Stimulated activated CD4-positive, alpha-beta T cell treated with anti-CD3 and anti-CD28 coated beads, Interleukin-2, amount 100 ng/mL, for 24 hours (primary cell): ENCODE results near the gene EFNA5.
"Not testable (repeated sequence)": the region's sequence is repeated elsewhere in the genome, so short reads cannot be mapped to it uniquely, and the experiment has no call there.

Experiments
- DNase-seq, 2 donors: peaks; one replicate each; pipeline ENCODE4 v3.0.0-alpha.2; 2020

EFNA5 gene

GRCh38 chr5:107514305-107514704 is 156.4 kb downstream of the EFNA5 start:
- no peak for DNase-seq

GRCh38 chr5:107513337-107514085 is 157.2 kb downstream of the EFNA5 start:
- DNase-seq = no peak

- DNase-seq = no peak
Observed at GRCh38 chr5:107512029-107512428, 158.7 kb downstream of the EFNA5 start.

- DNase-seq = no peak
Observed at GRCh38 chr5:107510125-107510524, 160.6 kb downstream of the EFNA5 start.

GRCh38 chr5:107508097-107508496 is 162.6 kb downstream of the EFNA5 start:
- DNase-seq = no peak

- no peak for DNase-seq
Observed at GRCh38 chr5:107505763-107506534, 164.8 kb downstream of the EFNA5 start.

GRCh38 chr5:107504424-107504823 is 166.3 kb downstream of the EFNA5 start:
- no peak for DNase-seq

- DNase-seq = no peak
Observed at GRCh38 chr5:107502676-107503060, 168.1 kb downstream of the EFNA5 start.

GRCh38 chr5:107501965-107502675 is 168.6 kb downstream of the EFNA5 start:
- no peak for DNase-seq

- DNase-seq = no peak
Observed at GRCh38 chr5:107500840-107501239, 169.9 kb downstream of the EFNA5 start.

GRCh38 chr5:107500347-107500746 is 170.4 kb downstream of the EFNA5 start:
- no peak for DNase-seq

GRCh38 chr5:107499776-107500175 is 171.0 kb downstream of the EFNA5 start:
- DNase-seq = no peak

GRCh38 chr5:107499237-107499636 is 171.5 kb downstream of the EFNA5 start:
- DNase-seq = no peak

- no peak for DNase-seq
Observed at GRCh38 chr5:107496466-107496865, 174.3 kb downstream of the EFNA5 start.

- not testable (repeated sequence) for DNase-seq
Observed at GRCh38 chr5:107494129-107494528, 176.6 kb downstream of the EFNA5 start.

- no peak for DNase-seq
Observed at GRCh38 chr5:107487056-107487542, 183.6 kb downstream of the EFNA5 start.

GRCh38 chr5:107486489-107486888 is 184.2 kb downstream of the EFNA5 start:
- peak; percentile 42 to 51 for DNase-seq

- no peak for DNase-seq
Observed at GRCh38 chr5:107485184-107485583, 185.6 kb downstream of the EFNA5 start.

- no peak for DNase-seq
Observed at GRCh38 chr5:107484281-107484680, 186.5 kb downstream of the EFNA5 start.

- no peak for DNase-seq
Observed at GRCh38 chr5:107483231-107484024, 187.3 kb downstream of the EFNA5 start.

- no peak for DNase-seq
Observed at GRCh38 chr5:107478068-107478641, 192.6 kb downstream of the EFNA5 start.

GRCh38 chr5:107477492-107477891 is 193.2 kb downstream of the EFNA5 start:
- DNase-seq = no peak
